ENCODE results near the gene TRIM2.

DNA sequence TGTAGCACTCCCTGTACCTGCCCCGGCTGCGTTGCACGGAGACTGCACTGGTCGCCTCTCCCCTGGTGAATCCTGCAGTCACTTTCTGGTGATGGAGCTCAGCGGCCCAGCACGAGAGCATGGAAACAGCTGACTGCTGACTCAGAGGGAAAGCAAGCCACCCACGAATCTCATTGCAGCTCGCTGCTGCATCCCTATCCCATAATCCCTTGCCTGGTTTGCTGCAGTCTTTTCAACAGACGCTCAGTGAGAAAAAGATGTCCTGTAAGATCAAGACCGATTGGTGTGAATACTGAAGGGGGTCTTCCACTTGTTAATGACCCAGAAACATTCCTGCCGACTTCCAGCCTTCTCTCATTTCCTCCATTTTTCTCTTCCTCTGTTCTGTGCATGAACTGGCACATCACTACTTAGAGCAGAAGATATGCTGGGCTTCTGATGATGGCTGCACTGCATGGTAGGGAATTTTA lies 52.9 kb downstream of the TRIM2 start:
- TF ChIP-seq, protein P1, sequence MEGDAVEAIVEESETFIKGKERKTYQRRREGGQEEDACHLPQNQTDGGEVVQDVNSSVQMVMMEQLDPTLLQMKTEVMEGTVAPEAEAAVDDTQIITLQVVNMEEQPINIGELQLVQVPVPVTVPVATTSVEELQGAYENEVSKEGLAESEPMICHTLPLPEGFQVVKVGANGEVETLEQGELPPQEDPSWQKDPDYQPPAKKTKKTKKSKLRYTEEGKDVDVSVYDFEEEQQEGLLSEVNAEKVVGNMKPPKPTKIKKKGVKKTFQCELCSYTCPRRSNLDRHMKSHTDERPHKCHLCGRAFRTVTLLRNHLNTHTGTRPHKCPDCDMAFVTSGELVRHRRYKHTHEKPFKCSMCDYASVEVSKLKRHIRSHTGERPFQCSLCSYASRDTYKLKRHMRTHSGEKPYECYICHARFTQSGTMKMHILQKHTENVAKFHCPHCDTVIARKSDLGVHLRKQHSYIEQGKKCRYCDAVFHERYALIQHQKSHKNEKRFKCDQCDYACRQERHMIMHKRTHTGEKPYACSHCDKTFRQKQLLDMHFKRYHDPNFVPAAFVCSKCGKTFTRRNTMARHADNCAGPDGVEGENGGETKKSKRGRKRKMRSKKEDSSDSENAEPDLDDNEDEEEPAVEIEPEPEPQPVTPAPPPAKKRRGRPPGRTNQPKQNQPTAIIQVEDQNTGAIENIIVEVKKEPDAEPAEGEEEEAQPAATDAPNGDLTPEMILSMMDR (IDR thresholded peaks at IDR 0.05), result no peak
- TF ChIP-seq POLR2AphosphoS5 (IDR thresholded peaks at IDR 0.05), result no peak

Measured in upper lobe of left lung (tissue), 4 donors.